ENCODE results near the gene OR5A1.

The OR5A1 gene

DNA sequence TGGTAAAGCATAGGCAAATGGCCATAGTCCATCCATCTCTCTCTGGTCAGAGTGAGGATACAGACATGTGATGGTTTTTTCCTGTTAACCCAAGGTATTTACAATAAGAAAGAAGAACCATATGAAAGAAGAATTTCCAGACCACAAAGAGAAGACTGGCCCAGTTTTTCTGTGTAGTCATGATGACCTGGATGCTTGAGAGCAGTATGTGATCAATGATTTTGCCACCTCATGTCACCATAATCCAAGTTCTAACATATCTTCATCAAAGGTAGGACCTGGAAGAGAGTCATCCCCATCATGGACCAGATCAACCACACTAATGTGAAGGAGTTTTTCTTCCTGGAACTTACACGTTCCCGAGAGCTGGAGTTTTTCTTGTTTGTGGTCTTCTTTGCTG, 20.4 kb downstream of the OR5A1 start, which contains the start of gene OR4D6:
OR4D6 (plus strand) TSS at position 301 of the 400 bp plus-strand sequence; CDS start at position 301, 0 bp downstream.
- TF ChIP-seq, protein P1, sequence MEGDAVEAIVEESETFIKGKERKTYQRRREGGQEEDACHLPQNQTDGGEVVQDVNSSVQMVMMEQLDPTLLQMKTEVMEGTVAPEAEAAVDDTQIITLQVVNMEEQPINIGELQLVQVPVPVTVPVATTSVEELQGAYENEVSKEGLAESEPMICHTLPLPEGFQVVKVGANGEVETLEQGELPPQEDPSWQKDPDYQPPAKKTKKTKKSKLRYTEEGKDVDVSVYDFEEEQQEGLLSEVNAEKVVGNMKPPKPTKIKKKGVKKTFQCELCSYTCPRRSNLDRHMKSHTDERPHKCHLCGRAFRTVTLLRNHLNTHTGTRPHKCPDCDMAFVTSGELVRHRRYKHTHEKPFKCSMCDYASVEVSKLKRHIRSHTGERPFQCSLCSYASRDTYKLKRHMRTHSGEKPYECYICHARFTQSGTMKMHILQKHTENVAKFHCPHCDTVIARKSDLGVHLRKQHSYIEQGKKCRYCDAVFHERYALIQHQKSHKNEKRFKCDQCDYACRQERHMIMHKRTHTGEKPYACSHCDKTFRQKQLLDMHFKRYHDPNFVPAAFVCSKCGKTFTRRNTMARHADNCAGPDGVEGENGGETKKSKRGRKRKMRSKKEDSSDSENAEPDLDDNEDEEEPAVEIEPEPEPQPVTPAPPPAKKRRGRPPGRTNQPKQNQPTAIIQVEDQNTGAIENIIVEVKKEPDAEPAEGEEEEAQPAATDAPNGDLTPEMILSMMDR (IDR thresholded peaks at IDR 0.05; ENCODE audit: insufficient read depth, low read length, missing control alignments): no peak
- no peak for DNase-seq (ENCODE audit: low read depth, low spot score)
- POLR2A ChIA-PET: no interaction called here
- no peak within 1 kb of the TSS for H3K4me3 ChIP-seq (ENCODE audit: low read depth, low read length)
- CTCF ChIA-PET: no interaction called here

DNA sequence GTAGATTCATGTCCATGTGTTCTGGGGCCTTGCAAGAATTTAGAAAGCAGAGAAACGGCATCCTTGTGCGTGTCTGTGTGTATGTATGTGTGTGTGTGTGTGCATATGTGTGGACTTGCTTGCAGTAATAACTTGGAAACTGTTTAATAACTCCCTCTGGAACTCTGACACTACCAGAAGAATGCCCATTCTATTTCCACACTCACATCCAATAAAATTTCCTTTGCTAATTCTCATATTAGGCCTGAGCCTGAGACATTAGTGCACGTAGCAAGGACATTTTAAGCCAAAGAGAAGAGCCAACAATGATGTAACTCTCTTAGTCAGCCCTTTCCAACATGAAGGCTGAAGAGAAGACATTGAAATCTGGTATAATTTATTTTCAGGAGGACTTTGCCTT, 23.6 kb downstream of the OR5A1 start:
- DNase-seq (ENCODE audit: low read depth, low spot score): no peak
- ChIA-PET CTCF (interaction anchor here (1.4 kb wide), 1 partner anchor 30 kb away, joined by 4 read pairs; no protein-coding TSS in a partner anchor), POLR2A (no interaction called here)
- H3K4me3 ChIP-seq (ENCODE audit: low read depth, low read length): no peak overlapping the region
- TF ChIP-seq, protein P1 (IDR thresholded peaks at IDR 0.05; ENCODE audit: insufficient read depth, low read length, missing control alignments): no peak

DNA sequence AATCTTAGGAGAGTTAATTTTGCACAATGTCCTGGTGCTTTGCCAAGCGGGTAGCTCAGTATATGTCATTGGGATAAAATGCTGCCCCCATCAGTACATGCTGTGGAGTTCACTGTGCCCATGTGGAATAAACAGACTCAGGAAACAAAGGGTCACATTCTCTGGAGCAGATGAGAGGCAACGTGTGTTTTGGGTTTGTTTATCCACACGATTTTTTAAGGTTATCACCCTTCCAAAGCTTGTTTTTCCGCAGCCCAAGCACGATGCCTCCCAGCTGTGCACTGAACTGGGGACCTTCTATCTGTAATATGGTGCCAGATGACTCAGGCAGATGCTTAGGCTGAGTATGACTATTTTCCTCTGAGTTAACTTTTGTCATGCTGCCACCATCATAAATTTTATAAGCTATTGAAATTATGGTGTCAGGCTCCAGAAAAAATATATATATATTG, 26.9 kb downstream of the OR5A1 start:
- H3K4me3 ChIP-seq (ENCODE audit: low read depth, low read length): no peak overlapping the region

DNA sequence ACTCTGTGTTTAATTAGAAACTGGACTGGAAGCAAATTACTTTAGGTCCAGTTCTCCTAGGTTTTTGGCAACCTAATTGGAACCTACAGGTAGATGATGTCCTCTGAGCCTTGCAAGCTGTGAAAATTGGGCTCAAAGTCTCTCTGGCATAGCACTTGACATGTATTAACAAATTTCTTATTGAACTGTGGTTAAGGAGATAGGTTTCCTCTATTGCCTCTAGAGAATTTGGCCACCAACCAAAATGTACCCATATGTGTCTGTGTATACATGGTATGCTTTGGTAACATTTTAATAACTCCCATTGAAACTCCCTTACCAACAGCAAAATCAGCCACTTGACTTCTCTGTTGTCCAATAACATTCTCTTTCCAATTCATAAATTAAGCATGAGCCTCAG, 36.7 kb downstream of the OR5A1 start, which contains the start of gene OR4D10:
OR4D10 (plus strand) TSS at position 301 of the 400 bp plus-strand sequence. CDS start 4,115 bp downstream, outside the sequence.
- TF ChIP-seq, protein P1 (IDR thresholded peaks at IDR 0.05; ENCODE audit: insufficient read depth, low read length, missing control alignments): no peak
- POLR2A ChIA-PET: no interaction called here
- CTCF ChIA-PET: no interaction called here
- H3K4me3 ChIP-seq (ENCODE audit: low read depth, low read length): no peak within 1 kb of the TSS
- DNase-seq (ENCODE audit: low read depth, low spot score): no peak

More for the DNA sequence above, 26.9 kb downstream of the OR5A1 start:
- no peak for DNase-seq (ENCODE audit: low read depth, low spot score)
- TF ChIP-seq, protein P1 (IDR thresholded peaks at IDR 0.05; ENCODE audit: insufficient read depth, low read length, missing control alignments): no peak
- POLR2A ChIA-PET: no interaction called here
- CTCF ChIA-PET: no interaction called here

DNA sequence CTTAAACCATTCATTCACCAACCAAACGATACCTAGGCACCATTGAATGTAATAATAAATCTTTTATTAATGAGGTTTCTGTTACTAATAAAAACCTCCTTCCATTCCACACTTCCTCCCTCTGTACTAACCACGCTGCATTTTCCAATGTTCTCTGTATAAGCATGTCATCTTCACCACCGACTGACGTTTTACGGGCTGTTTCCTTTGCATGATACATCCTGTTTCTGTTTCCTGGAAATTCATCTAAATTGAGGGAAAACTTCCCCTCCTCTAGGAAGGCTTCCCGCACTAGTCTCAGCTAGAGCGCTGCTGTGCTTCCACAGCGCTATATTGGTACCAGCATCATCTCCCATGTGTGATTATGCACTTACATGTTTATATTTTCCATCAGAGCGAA, 38.9 kb downstream of the OR5A1 start:
- TF ChIP-seq, protein P1 (IDR thresholded peaks at IDR 0.05; ENCODE audit: insufficient read depth, low read length, missing control alignments): no peak
- CTCF ChIA-PET: no interaction called here
- H3K4me3 ChIP-seq (ENCODE audit: low read depth, low read length): no peak overlapping the region
- DNase-seq (ENCODE audit: low read depth, low spot score): no peak
- POLR2A ChIA-PET: no interaction called here

DNA sequence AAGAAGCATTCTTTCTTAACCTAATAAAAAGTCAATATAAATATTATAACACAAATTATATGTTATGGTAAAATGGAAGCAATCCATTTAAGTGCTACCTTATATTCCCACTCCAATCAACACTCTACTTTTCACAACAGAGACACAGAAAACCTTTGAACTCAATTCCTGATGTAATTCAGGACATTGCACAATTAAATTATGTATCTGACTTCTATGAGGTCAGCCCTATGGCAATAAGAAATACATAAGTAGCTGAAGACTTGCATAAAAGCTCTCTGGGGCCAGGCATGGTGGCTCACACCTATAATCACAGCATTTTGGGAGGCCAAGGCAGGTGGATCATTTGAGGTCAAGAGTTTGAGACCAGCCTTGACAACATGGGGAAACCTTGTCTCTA, 43.6 kb downstream of the OR5A1 start:
- DNase-seq (ENCODE audit: low read depth, low spot score): no peak
- ChIA-PET POLR2A (no interaction called here), CTCF (no interaction called here)
- no peak overlapping the region for H3K4me3 ChIP-seq (ENCODE audit: low read depth, low read length)
- TF ChIP-seq, protein P1 (IDR thresholded peaks at IDR 0.05; ENCODE audit: insufficient read depth, low read length, missing control alignments): no peak

Measured in AG04449 (cell line).